HG02759 (cell line): ENCODE measurements around the gene FA2H.
"Not testable (repeated sequence)": the region's sequence is repeated elsewhere in the genome, so short reads cannot be mapped to it uniquely, and the experiment has no call there.

Source experiments
- ATAC-seq: cut with Tn5 transposase; IDR thresholded peaks from one replicate; pipeline ENCODE4 v1.9.1; 2021; ENCODE audit warnings: mild to moderate bottlenecking, moderate library complexity; ENCODE audit not compliant: unreplicated experiment

The FA2H gene, protein sequence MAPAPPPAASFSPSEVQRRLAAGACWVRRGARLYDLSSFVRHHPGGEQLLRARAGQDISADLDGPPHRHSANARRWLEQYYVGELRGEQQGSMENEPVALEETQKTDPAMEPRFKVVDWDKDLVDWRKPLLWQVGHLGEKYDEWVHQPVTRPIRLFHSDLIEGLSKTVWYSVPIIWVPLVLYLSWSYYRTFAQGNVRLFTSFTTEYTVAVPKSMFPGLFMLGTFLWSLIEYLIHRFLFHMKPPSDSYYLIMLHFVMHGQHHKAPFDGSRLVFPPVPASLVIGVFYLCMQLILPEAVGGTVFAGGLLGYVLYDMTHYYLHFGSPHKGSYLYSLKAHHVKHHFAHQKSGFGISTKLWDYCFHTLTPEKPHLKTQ

DNA sequence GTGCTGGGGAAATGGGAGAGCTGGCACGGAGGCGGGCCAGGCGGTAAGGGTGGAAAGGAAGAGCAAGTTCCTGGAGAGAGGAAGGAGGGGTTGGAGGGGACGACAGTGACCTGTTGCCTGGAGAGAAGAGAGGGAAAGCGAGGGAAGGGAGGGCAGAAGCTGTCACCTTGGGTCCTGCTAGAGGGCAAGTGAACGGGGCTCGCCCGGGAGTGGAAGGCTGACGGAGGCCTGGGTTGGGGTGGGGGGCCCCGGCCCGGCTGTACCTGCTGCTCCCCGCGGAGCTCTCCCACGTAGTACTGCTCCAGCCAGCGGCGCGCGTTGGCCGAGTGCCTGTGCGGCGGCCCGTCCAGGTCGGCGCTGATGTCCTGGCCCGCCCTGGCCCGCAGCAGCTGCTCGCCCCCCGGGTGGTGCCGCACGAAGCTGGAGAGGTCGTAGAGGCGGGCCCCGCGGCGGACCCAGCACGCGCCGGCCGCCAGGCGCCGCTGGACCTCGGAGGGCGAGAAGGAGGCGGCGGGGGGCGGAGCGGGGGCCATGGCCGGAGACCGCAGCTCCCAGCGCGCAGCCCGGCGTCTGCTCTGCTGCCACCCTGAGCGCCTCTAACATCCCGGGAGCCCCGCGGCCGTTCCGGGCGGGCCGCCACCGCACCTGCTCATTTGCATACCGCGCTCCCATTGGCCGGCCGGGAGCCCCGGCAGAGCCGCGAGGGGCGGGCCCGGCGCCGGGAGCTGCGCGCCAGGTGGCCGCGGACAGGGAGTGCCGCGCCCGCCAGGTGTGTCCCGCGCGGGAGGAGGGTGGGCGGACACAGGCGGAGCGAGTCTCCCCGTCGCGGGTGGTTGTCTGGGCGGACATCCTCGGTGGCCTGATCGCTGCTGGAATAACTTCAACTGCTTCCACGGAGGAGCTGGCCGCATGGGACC, at the start of gene FA2H:
FA2H (minus strand) TSS at position 598 of the 917 bp plus-strand sequence; CDS start at position 533, 65 bp downstream.
- ATAC-seq: peak; percentile 88

DNA sequence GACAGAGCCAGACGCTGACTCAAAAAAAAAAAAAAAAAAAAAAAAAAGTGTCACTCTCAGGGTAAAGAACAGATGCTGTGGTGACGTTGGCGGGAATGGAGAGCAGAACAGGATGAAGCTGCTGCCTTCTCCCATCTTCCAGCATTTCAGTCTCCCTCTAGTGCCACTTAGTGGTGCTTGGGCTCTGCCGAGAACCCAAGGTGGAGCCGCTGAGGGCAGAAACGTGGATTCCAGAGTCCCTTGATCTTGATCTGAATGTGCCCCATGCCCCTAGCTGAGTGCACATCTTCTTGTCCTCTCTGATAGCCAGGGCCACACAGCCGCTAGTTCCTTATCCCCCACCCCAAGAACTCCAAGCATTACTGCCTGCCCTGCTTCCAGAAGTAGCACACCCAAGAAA, 43.2 kb upstream of the FA2H start:
- ATAC-seq: no peak

DNA sequence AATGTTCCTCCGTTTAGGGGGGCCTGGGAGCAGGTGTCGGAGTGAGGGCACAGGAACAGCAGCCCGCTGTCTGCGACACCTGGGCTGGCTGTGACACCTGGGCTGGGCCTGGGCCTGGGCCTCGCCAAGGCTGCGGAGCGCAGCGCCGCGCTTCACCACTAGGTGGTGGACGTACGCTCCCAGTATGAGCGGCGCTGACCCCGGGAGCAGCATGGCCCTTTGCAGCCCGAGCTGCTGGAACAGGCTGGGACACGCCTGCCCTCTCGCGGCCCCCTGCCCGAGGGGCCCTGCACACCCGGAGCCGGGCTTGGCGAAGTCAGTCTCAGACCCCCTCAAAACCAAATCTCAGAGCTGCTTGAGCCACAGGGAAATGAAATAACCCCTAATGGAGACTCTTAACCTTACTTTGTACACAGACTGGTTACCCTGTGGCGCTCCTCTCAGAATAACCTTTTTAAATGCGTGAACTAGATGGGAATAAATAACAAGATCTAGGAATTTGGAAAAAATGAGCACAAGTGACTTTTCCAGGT, 38.6 kb upstream of the FA2H start:
- ATAC-seq: peak; percentile 100

DNA sequence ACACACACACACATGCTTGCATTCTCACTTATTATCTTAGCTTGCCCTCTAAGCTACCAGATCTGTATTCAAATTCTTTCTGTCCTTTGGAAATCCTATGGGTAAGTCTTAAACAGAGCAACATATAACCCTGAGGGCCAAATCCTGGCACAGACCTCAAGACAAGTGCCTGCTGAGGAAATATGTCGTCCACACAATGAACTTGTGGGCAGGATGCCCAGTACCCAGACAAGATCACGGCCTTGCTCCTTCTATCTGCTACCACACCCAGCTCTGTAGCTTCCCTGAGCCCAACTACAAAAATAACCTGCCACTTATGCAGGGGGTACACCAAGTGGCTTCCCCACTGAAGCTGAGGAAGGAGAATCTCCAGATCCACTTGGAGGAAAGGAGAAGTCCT, 37.3 kb upstream of the FA2H start:
- ATAC-seq: no peak

GRCh38 chr16:74811216-74811615, 36.6 kb upstream of the FA2H start:
- not testable (repeated sequence) for ATAC-seq

DNA sequence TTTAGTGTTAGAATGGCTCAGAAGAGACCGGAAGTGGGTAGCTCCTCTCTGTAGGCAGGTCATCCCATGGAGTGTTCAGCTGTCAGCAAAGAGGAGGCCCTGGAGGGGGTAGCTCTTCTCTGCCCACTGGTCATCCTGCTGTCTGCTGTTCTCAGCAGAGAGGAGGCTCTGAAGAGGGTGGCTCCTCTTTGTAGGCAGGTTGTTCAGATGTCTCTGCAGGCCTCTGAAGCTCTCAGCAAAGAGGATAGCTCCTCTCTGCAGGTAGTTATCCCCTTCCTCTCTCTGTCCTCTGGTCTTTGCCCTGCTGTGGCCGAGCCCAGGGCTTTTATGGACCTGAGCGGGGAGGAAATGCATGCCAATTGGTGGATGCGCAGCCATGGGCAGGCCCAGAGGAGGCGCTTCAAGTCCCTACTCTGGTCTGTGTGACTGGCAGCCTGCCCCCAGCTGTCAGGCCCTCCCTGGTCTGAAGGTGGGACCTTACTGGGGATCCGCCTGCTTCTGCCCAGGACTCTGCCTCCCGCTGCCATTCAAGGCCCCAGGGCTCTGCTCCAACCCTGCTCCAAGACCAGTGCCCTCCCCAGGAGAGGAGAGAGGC, 32.5 kb upstream of the FA2H start:
- no peak for ATAC-seq

- ATAC-seq: no peak
These were observed 25.7 kb upstream of the FA2H start for GRCh38 chr16:74800216-74800871.

GRCh38 chr16:74797414-74797813, 22.8 kb upstream of the FA2H start:
- no peak for ATAC-seq

- ATAC-seq: no peak
These were observed 20.5 kb upstream of the FA2H start for GRCh38 chr16:74795104-74795503.

DNA sequence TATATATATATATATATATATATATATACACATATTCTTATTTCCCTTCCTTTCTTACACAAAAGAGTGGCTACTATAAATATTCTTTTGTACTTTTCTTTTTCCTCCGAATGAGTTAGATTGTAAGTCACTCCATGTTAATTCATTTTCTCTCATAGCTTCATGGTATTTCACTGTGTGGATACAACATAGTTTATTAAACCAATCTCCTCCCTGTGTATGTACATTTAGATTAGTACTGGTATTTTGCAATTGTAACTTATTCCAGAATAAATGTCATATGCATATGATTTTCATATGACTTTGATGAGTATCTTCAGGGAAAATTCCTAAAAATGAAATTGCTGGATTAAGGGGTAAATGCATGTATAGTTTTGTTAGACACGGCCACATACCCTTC, 20.0 kb upstream of the FA2H start:
- no peak for ATAC-seq

- ATAC-seq: no peak
These were observed 19.0 kb upstream of the FA2H start for GRCh38 chr16:74793571-74793970.

- ATAC-seq: no peak
These were observed 17.6 kb upstream of the FA2H start for GRCh38 chr16:74792225-74792624.

GRCh38 chr16:74791749-74792148, 17.1 kb upstream of the FA2H start:
- ATAC-seq: not testable (repeated sequence)

DNA sequence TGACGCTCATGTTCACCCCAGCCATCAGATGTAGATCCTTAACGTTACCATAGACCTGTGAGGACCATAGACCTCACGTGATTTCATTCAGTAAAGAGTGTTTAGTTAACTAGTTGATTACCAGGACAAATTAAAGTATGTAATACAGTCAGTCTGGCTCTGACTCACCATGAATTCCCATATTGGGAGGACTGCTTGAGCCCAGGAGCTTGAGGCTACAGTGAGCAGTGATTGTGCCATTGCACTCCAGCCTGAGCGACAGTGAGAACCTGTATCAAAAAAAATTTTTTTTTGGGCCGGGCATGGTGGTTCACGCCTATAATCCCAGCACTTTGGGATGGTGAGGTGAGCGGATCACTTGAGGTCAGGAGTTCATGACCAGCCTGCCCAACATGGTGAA, 13.5 kb upstream of the FA2H start:
- ATAC-seq: no peak

DNA sequence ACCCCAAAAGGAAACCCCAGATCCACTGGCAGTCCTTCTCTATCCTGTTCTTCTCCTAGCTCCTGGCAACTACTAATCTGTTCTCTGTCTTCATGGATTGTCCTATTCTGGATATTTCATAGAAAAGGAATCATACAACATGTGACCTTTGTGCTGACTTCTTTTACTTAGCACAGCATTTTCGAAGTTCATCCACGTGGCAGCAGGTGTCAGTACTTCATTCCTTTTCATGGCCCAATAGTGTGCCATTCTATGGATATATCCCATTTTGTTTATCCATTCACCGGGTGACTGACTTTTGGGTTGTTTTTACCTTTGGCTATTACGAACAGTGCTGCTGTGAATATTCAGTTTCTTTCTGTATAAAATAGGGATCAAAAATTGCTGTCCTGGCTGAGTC, 10.4 kb upstream of the FA2H start:
- no peak for ATAC-seq

DNA sequence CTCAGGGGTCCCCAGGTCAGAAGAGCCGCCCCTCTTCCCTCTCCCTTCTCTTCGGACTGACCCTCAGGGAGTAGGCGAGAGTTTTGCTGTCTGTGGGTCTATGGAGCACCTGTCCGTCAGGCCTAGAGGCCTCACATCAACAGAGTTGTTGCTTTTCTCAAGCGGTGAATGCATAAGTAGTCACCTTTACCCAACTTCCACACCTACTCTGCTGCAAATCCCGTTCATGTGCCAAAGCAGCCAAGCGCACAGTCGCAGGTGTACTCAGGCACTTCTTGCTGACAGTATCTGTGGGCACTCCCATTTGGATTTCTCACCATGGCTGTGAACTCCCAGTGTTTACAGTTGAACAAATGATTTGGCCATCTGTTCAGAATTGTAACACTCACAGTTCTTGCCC, 4.0 kb upstream of the FA2H start:
- no peak for ATAC-seq

DNA sequence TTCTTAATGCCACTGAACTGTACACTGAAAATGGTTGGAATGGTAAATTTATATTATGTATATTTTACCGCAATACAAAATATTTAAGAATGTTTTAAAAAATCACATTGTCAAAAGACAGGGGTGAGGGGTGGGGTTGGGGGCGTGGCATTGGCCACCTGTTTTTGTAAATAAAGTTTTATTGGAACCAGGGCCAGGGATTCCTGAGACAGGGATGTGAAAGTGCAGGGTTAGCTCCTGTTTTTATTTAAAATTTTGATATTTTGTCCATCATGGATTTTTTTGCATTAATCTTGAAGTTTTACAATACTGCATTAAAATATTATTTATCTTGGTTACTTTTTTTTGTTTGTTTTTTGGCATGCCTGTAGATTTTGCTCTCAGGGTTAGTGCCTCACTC, 2.3 kb upstream of the FA2H start:
- ATAC-seq: no peak

- no peak for ATAC-seq
These were observed 635 bp upstream of the FA2H start for GRCh38 chr16:74775255-74775654.

- no peak for ATAC-seq
These were observed 986 bp downstream of the FA2H start for GRCh38 chr16:74773446-74774222.
